ENCODE results near the gene RACGAP1.

RACGAP1 gene

GRCh38 chr12:50065726-50066310, 40.5 kb upstream of the RACGAP1 start:
- Histone ChIP-seq H3K36me3 (ENCODE audit: insufficient read depth) (no peaks in the 10 kb centered on the region), H3K4me2 (no peak overlapping the region), H3K9ac (no peak overlapping the region), H3K4me3 (IDR thresholded peaks at IDR 0.05; ENCODE audit: insufficient read depth, low read depth, low read length) (no peak overlapping the region), H3K27ac (no peak overlapping the region), H2AFZ (ENCODE audit: low read depth) (no peak overlapping the region), H4K20me1 (ENCODE audit: insufficient read depth) (no peaks in the 10 kb centered on the region), H3K27me3 (ENCODE audit: insufficient read depth, low read depth) (no peaks in the 10 kb centered on the region), H3K4me1 (ENCODE audit: low read depth, poor library complexity, severe bottlenecking) (peaks cover 11% of the 10 kb centered on the region), H3K79me2 (ENCODE audit: insufficient read depth, low read depth) (no peaks in the 10 kb centered on the region)
- TF ChIP-seq CTCF (conservative IDR thresholded peaks at IDR 0.05; ENCODE audit: low read depth, low read length): no peak

GRCh38 chr12:50062728-50063460, 37.6 kb upstream of the RACGAP1 start:
- Histone ChIP-seq H3K9ac (no peak overlapping the region), H3K4me2 (no peak overlapping the region), H4K20me1 (ENCODE audit: insufficient read depth) (no peaks in the 10 kb centered on the region), H3K4me3 (IDR thresholded peaks at IDR 0.05; ENCODE audit: insufficient read depth, low read depth, low read length) (no peak overlapping the region), H3K27ac (no peak overlapping the region), H3K36me3 (ENCODE audit: insufficient read depth) (no peaks in the 10 kb centered on the region), H3K4me1 (ENCODE audit: low read depth, poor library complexity, severe bottlenecking) (peaks cover 4% of the 10 kb centered on the region), H2AFZ (ENCODE audit: low read depth) (no peak overlapping the region), H3K79me2 (ENCODE audit: insufficient read depth, low read depth) (no peaks in the 10 kb centered on the region), H3K27me3 (ENCODE audit: insufficient read depth, low read depth) (no peaks in the 10 kb centered on the region)
- TF ChIP-seq CTCF (conservative IDR thresholded peaks at IDR 0.05; ENCODE audit: low read depth, low read length): no peak

GRCh38 chr12:50061946-50062686, 36.8 kb upstream of the RACGAP1 start:
- Histone ChIP-seq H2AFZ (ENCODE audit: low read depth) (no peak overlapping the region), H3K79me2 (ENCODE audit: insufficient read depth, low read depth) (no peaks in the 10 kb centered on the region), H3K4me3 (IDR thresholded peaks at IDR 0.05; ENCODE audit: insufficient read depth, low read depth, low read length) (no peak overlapping the region), H3K4me1 (ENCODE audit: low read depth, poor library complexity, severe bottlenecking) (peaks cover 4% of the 10 kb centered on the region), H3K36me3 (ENCODE audit: insufficient read depth) (no peaks in the 10 kb centered on the region), H3K9ac (no peak overlapping the region), H4K20me1 (ENCODE audit: insufficient read depth) (no peaks in the 10 kb centered on the region), H3K27me3 (ENCODE audit: insufficient read depth, low read depth) (peaks cover 1% of the 10 kb centered on the region; the same call in 1 of the 2 replicates), H3K4me2 (no peak overlapping the region), H3K27ac (no peak overlapping the region)
- no peak for TF ChIP-seq CTCF (conservative IDR thresholded peaks at IDR 0.05; ENCODE audit: low read depth, low read length)

GRCh38 chr12:50061171-50061570, 35.9 kb upstream of the RACGAP1 start:
- Histone ChIP-seq H3K4me2 (no peak overlapping the region), H3K27me3 (ENCODE audit: insufficient read depth, low read depth) (peaks cover 11% of the 10 kb centered on the region)
- TF ChIP-seq CTCF (conservative IDR thresholded peaks at IDR 0.05; ENCODE audit: low read depth, low read length): no peak

More at GRCh38 chr12:50061171-50061570, 35.9 kb upstream of the RACGAP1 start:
- Histone ChIP-seq H3K4me3 (IDR thresholded peaks at IDR 0.05; ENCODE audit: insufficient read depth, low read depth, low read length) (no peak overlapping the region), H3K27ac (no peak overlapping the region), H4K20me1 (ENCODE audit: insufficient read depth) (no peaks in the 10 kb centered on the region), H2AFZ (ENCODE audit: low read depth) (no peak overlapping the region), H3K9ac (no peak overlapping the region), H3K4me1 (ENCODE audit: low read depth, poor library complexity, severe bottlenecking) (peaks cover 12% of the 10 kb centered on the region), H3K79me2 (ENCODE audit: insufficient read depth, low read depth) (no peaks in the 10 kb centered on the region), H3K36me3 (ENCODE audit: insufficient read depth) (no peaks in the 10 kb centered on the region)

Data from KMS-11 (cell line).